ENCODE results near the gene GNPAT. TPM values are rescaled to one million over a fixed set of nuclear protein-coding genes. Genes with fewer than 3 reads are reported as not detected.

The GNPAT gene
- total RNA-seq (2022; extraction: Qiagen RNA extraction; ENCODE audit: low read depth) = 35.9 to 41.3 TPM (median 37.3 TPM) in 5 replicates

DNA sequence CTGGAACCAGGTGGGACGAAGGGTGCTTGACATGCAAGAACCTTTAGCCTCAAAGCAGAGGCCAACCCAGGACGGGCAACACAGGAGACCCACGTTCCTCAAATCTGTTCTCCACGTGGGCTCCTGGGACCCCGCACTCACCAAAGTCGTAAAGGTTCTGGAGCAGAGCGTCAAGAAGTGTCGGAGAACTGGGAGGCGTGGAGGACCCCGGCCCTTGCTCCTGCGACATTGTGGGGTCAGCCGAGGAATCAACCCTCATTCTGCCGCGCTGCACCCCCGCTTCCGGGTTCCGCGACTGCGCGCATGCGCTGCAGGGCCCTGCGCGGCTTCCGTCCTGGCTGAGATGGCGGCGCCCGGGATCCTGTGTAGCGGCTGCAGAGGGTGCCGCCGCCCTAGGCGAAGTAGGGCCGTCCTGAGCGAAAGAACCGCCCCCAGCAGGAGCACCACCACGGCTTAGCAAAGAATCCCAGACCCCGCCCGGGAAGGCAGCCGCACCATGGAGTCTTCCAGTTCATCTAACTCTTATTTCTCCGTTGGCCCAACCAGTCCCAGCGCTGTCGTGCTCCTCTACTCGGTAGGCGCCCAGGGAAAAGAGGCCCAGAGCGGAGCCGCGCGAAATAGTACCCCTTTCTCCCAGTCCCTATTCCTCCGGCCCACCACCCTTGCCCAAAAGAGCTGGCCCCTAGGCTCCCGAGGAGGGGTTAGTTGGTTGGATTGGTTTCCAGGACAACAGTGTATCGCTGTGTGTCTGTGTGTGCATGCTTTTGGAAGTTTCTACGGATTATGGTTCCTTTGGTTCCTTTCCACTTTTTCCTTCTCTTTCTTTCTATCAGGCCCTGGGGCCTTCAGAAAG, at the start of gene GNPAT:
GNPAT (plus strand) TSS at position 330 of the 853 bp plus-strand sequence; CDS start at position 497, 167 bp downstream.

Other genes starting within 250 kb of the GNPAT start
- gene FAM89A, start 201.0 kb upstream of the GNPAT start, total RNA-seq (2022; extraction: Qiagen RNA extraction; ENCODE audit: low read depth) = 13.8 to 19.8 TPM (median 16.2 TPM) in 5 replicates
- 0.17 to 0.28 TPM (median 0.22 TPM) in 5 replicates for gene TRIM67, start 79.2 kb upstream of the GNPAT start, total RNA-seq (2022; extraction: Qiagen RNA extraction; ENCODE audit: low read depth)
- gene EXOC8, start 96.6 kb downstream of the GNPAT start, total RNA-seq (2022; extraction: Qiagen RNA extraction; ENCODE audit: low read depth) = 7.6 to 9.8 TPM (median 9.0 TPM) in 5 replicates
- 11.7 to 16.2 TPM (median 12.4 TPM) in 5 replicates for gene SPRTN, start 97.1 kb downstream of the GNPAT start, total RNA-seq (2022; extraction: Qiagen RNA extraction; ENCODE audit: low read depth)
- gene EGLN1, start 181.1 kb downstream of the GNPAT start, total RNA-seq (2022; extraction: Qiagen RNA extraction; ENCODE audit: low read depth) = 43.3 to 52.3 TPM (median 51.0 TPM) in 5 replicates

Data from A549 treated with DMSO at 1 μM for 4 hours (cell line).